GOT3 (cell line): ENCODE data around the gene WNT9B.
"Not testable (repeated sequence)": the region's sequence is repeated elsewhere in the genome, so short reads cannot be mapped to it uniquely, and the experiment has no call there.

Experiments
- DNase-seq: peaks from one replicate; lab custom pipeline; 2025; ENCODE audit warnings: mixed read lengths; lab: John Stamatoyannopoulos, UW

Gene WNT9B

GRCh38 chr17:46822388-46822921 is 28.9 kb upstream of the WNT9B start:
- no peak for DNase-seq

- no peak for DNase-seq
These were observed 27.7 kb upstream of the WNT9B start for GRCh38 chr17:46823657-46824056.

GRCh38 chr17:46826116-46826515 is 25.3 kb upstream of the WNT9B start:
- no peak for DNase-seq

GRCh38 chr17:46827274-46827673 is 24.1 kb upstream of the WNT9B start:
- DNase-seq: no peak

- DNase-seq: no peak
These were observed 19.6 kb upstream of the WNT9B start for GRCh38 chr17:46831573-46832330.

GRCh38 chr17:46832331-46832821 is 19.0 kb upstream of the WNT9B start:
- DNase-seq: no peak

GRCh38 chr17:46832945-46833839 is 18.2 kb upstream of the WNT9B start:
- no peak for DNase-seq

- DNase-seq: no peak
These were observed 17.6 kb upstream of the WNT9B start for GRCh38 chr17:46833840-46834208.

GRCh38 chr17:46834846-46835245 is 16.5 kb upstream of the WNT9B start:
- DNase-seq: no peak

- DNase-seq: no peak
These were observed 14.9 kb upstream of the WNT9B start for GRCh38 chr17:46836500-46836899.

- no peak for DNase-seq
These were observed 13.9 kb upstream of the WNT9B start for GRCh38 chr17:46837521-46837920.

- no peak for DNase-seq
These were observed 12.2 kb upstream of the WNT9B start for GRCh38 chr17:46839211-46839610.

GRCh38 chr17:46840596-46840995 is 10.8 kb upstream of the WNT9B start:
- DNase-seq: not testable (repeated sequence)

- no peak for DNase-seq
These were observed 9.6 kb upstream of the WNT9B start for GRCh38 chr17:46841561-46842379.

GRCh38 chr17:46842835-46843234 is 8.5 kb upstream of the WNT9B start:
- DNase-seq: no peak

GRCh38 chr17:46847204-46848191 is 3.9 kb upstream of the WNT9B start:
- DNase-seq: no peak

- no peak for DNase-seq
These were observed 2.8 kb upstream of the WNT9B start for GRCh38 chr17:46848534-46848933.

GRCh38 chr17:46850688-46851028 is 725 bp upstream of the WNT9B start:
- no peak for DNase-seq

GRCh38 chr17:46853896-46854444 is 2.6 kb downstream of the WNT9B start:
- no peak for DNase-seq

GRCh38 chr17:46854515-46854914 is 3.1 kb downstream of the WNT9B start:
- DNase-seq: no peak
